ENCODE measurements around the gene RBMS3.
A peak's percentile ranks its signal among the peaks of the same experiment; 100 is the strongest.

RBMS3 gene

GRCh38 chr3:29416514-29416913, 135.6 kb downstream of the RBMS3 start:
- Histone ChIP-seq H3K27me3 (ENCODE audit: control insufficient read depth, insufficient read depth, low read length) (no peaks in the 10 kb centered on the region), H3K9ac (ENCODE audit: low read depth, low read length) (no peak overlapping the region), H3K9me3 (ENCODE audit: control insufficient read depth, insufficient read depth, low read length) (no peaks in the 10 kb centered on the region), H3K4me1 (ENCODE audit: control insufficient read depth, insufficient read depth, low read length) (peaks cover 13% of the 10 kb centered on the region), H3K36me3 (ENCODE audit: control insufficient read depth, insufficient read depth, low read length) (no peaks in the 10 kb centered on the region), H3K4me3 (ENCODE audit: low read depth, low read length) (no peak overlapping the region)

- Histone ChIP-seq H3K9me3 (ENCODE audit: control insufficient read depth, insufficient read depth, low read length) (no peaks in the 10 kb centered on the region), H3K9ac (ENCODE audit: low read depth, low read length) (no peak overlapping the region), H3K4me3 (ENCODE audit: low read depth, low read length) (no peak overlapping the region), H3K27me3 (ENCODE audit: control insufficient read depth, insufficient read depth, low read length) (no peaks in the 10 kb centered on the region), H3K36me3 (ENCODE audit: control insufficient read depth, insufficient read depth, low read length) (no peaks in the 10 kb centered on the region), H3K4me1 (ENCODE audit: control insufficient read depth, insufficient read depth, low read length) (no peaks in the 10 kb centered on the region)
Observed at GRCh38 chr3:29420106-29420505, 139.2 kb downstream of the RBMS3 start.

- peaks cover 4% of the 10 kb centered on the region for H3K4me1 ChIP-seq (ENCODE audit: control insufficient read depth, insufficient read depth, low read length)
- no peaks in the 10 kb centered on the region for H3K9me3 ChIP-seq (ENCODE audit: control insufficient read depth, insufficient read depth, low read length)
- H3K27me3 ChIP-seq (ENCODE audit: control insufficient read depth, insufficient read depth, low read length) = no peaks in the 10 kb centered on the region
- no peak overlapping the region for H3K9ac ChIP-seq (ENCODE audit: low read depth, low read length)
- no peaks in the 10 kb centered on the region for H3K36me3 ChIP-seq (ENCODE audit: control insufficient read depth, insufficient read depth, low read length)
- no peak overlapping the region for H3K4me3 ChIP-seq (ENCODE audit: low read depth, low read length)
Observed at GRCh38 chr3:29426302-29427226, 145.7 kb downstream of the RBMS3 start.

- H3K27me3 ChIP-seq (ENCODE audit: control insufficient read depth, insufficient read depth, low read length) = no peaks in the 10 kb centered on the region
- H3K4me3 ChIP-seq (ENCODE audit: low read depth, low read length) = no peak overlapping the region
- no peaks in the 10 kb centered on the region for H3K9me3 ChIP-seq (ENCODE audit: control insufficient read depth, insufficient read depth, low read length)
- peaks cover 4% of the 10 kb centered on the region for H3K4me1 ChIP-seq (ENCODE audit: control insufficient read depth, insufficient read depth, low read length)
- H3K36me3 ChIP-seq (ENCODE audit: control insufficient read depth, insufficient read depth, low read length) = no peaks in the 10 kb centered on the region
- H3K9ac ChIP-seq (ENCODE audit: low read depth, low read length) = no peak overlapping the region
Observed at GRCh38 chr3:29427266-29428103, 146.6 kb downstream of the RBMS3 start.

- Histone ChIP-seq H3K4me3 (ENCODE audit: low read depth, low read length) (no peak overlapping the region), H3K9me3 (ENCODE audit: control insufficient read depth, insufficient read depth, low read length) (no peaks in the 10 kb centered on the region), H3K9ac (ENCODE audit: low read depth, low read length) (no peak overlapping the region), H3K36me3 (ENCODE audit: control insufficient read depth, insufficient read depth, low read length) (no peaks in the 10 kb centered on the region), H3K4me1 (ENCODE audit: control insufficient read depth, insufficient read depth, low read length) (peaks cover 4% of the 10 kb centered on the region), H3K27me3 (ENCODE audit: control insufficient read depth, insufficient read depth, low read length) (no peaks in the 10 kb centered on the region)
Observed at GRCh38 chr3:29429055-29429679, 148.3 kb downstream of the RBMS3 start.

GRCh38 chr3:29430558-29430971, 149.7 kb downstream of the RBMS3 start:
- H3K27me3 ChIP-seq (ENCODE audit: control insufficient read depth, insufficient read depth, low read length) = no peaks in the 10 kb centered on the region
- no peak overlapping the region for H3K4me3 ChIP-seq (ENCODE audit: low read depth, low read length)
- no peaks in the 10 kb centered on the region for H3K9me3 ChIP-seq (ENCODE audit: control insufficient read depth, insufficient read depth, low read length)
- no peaks in the 10 kb centered on the region for H3K36me3 ChIP-seq (ENCODE audit: control insufficient read depth, insufficient read depth, low read length)
- peaks cover 4% of the 10 kb centered on the region for H3K4me1 ChIP-seq (ENCODE audit: control insufficient read depth, insufficient read depth, low read length)
- H3K9ac ChIP-seq (ENCODE audit: low read depth, low read length) = no peak overlapping the region

- no peak overlapping the region for H3K4me3 ChIP-seq (ENCODE audit: low read depth, low read length)
- no peak overlapping the region for H3K9ac ChIP-seq (ENCODE audit: low read depth, low read length)
- H3K9me3 ChIP-seq (ENCODE audit: control insufficient read depth, insufficient read depth, low read length) = no peaks in the 10 kb centered on the region
- H3K36me3 ChIP-seq (ENCODE audit: control insufficient read depth, insufficient read depth, low read length) = no peaks in the 10 kb centered on the region
- peaks cover 18% of the 10 kb centered on the region for H3K4me1 ChIP-seq (ENCODE audit: control insufficient read depth, insufficient read depth, low read length)
- H3K27me3 ChIP-seq (ENCODE audit: control insufficient read depth, insufficient read depth, low read length) = no peaks in the 10 kb centered on the region
Observed at GRCh38 chr3:29436612-29437323, 155.9 kb downstream of the RBMS3 start.

GRCh38 chr3:29438580-29438979, 157.7 kb downstream of the RBMS3 start:
- no peak overlapping the region for H3K9ac ChIP-seq (ENCODE audit: low read depth, low read length)
- H3K4me1 ChIP-seq (ENCODE audit: control insufficient read depth, insufficient read depth, low read length) = peaks cover 18% of the 10 kb centered on the region
- no peaks in the 10 kb centered on the region for H3K36me3 ChIP-seq (ENCODE audit: control insufficient read depth, insufficient read depth, low read length)
- no peaks in the 10 kb centered on the region for H3K9me3 ChIP-seq (ENCODE audit: control insufficient read depth, insufficient read depth, low read length)
- H3K27me3 ChIP-seq (ENCODE audit: control insufficient read depth, insufficient read depth, low read length) = no peaks in the 10 kb centered on the region
- H3K4me3 ChIP-seq (ENCODE audit: low read depth, low read length) = no peak overlapping the region

GRCh38 chr3:29440413-29441305, 159.8 kb downstream of the RBMS3 start:
- Histone ChIP-seq H3K9ac (ENCODE audit: low read depth, low read length) (no peak overlapping the region), H3K27me3 (ENCODE audit: control insufficient read depth, insufficient read depth, low read length) (no peaks in the 10 kb centered on the region), H3K4me3 (ENCODE audit: low read depth, low read length) (peak overlapping the region; percentile 15)

GRCh38 chr3:29441422-29441821, 160.6 kb downstream of the RBMS3 start:
- no peaks in the 10 kb centered on the region for H3K27me3 ChIP-seq (ENCODE audit: control insufficient read depth, insufficient read depth, low read length)
- peaks cover 18% of the 10 kb centered on the region for H3K4me1 ChIP-seq (ENCODE audit: control insufficient read depth, insufficient read depth, low read length)
- no peak overlapping the region for H3K9ac ChIP-seq (ENCODE audit: low read depth, low read length)
- no peaks in the 10 kb centered on the region for H3K9me3 ChIP-seq (ENCODE audit: control insufficient read depth, insufficient read depth, low read length)
- no peak overlapping the region for H3K4me3 ChIP-seq (ENCODE audit: low read depth, low read length)
- no peaks in the 10 kb centered on the region for H3K36me3 ChIP-seq (ENCODE audit: control insufficient read depth, insufficient read depth, low read length)

More at GRCh38 chr3:29440413-29441305, 159.8 kb downstream of the RBMS3 start:
- Histone ChIP-seq H3K4me1 (ENCODE audit: control insufficient read depth, insufficient read depth, low read length) (peaks cover 18% of the 10 kb centered on the region), H3K36me3 (ENCODE audit: control insufficient read depth, insufficient read depth, low read length) (no peaks in the 10 kb centered on the region), H3K9me3 (ENCODE audit: control insufficient read depth, insufficient read depth, low read length) (no peaks in the 10 kb centered on the region)

All from iPS-15b (cell line).